Endothelial cell of umbilical vein (primary cell): ENCODE measurements around the gene CCR3. TPM values are rescaled to one million over a fixed set of nuclear protein-coding genes. Genes with fewer than 3 reads are reported as not detected.

ENCODE experiments used
- BruUV-seq: library from RNA; stranded (reverse); fragments of 400-500 nt; replicated peaks from 2 replicates; lab custom pipeline; 2021; lab: Mats Ljungman, UMichigan
- CTCF ChIA-PET: fragments of 300-600, 350-600 bp; sonication (Branson Sonifier 250); formaldehyde crosslinking; loops from one replicate; lab custom pipeline; 2021; ENCODE audit warnings: antibody characterized with exemption, inconsistent platforms; lab: Charles Lee
- POLR2A ChIA-PET: fragments of 300-600, 350-600 bp; sonication (Branson Sonifier 250); formaldehyde crosslinking; loops from one replicate; lab custom pipeline; 2021; ENCODE audit warnings: antibody characterized with exemption, inconsistent platforms; lab: Charles Lee
- DNase-seq: peaks from one replicate; pipeline ENCODE4 v3.0.0-alpha.2; 2011; ENCODE audit warnings: low read depth, low spot score
- FAIRE-seq: peaks from 2 replicates; lab custom pipeline; 2011; peaks lifted over from hg19 to GRCh38; lab: Jason Lieb, UNC
- H2AFZ ChIP-seq: 2 replicates; pipeline ENCODE4 v1.6.0; 2012; ENCODE audit warnings: low read depth, low read length, control low read depth, inconsistent platforms
- H3K27ac ChIP-seq: 2 replicates; pipeline ENCODE4 v1.5.1; 2011; ENCODE audit warnings: low read depth, mild to moderate bottlenecking, control low read depth, low read length, moderate library complexity; ENCODE audit not compliant: insufficient read depth
- H3K27me3 ChIP-seq, 2 experiments: 2 replicates each; pipeline versions ENCODE4 v1.6.0 to v1.6.1; 2011; ENCODE audit warnings: low read length in 2 of 2, mixed read lengths in 1 of 2; ENCODE audit not compliant: control insufficient read depth in 2 of 2, insufficient read depth in 2 of 2
- H3K36me3 ChIP-seq, 2 experiments: 2 replicates in 1 of 2; 3 replicates in 1 of 2; pipeline ENCODE4 v1.5.1; 2011; ENCODE audit warnings: low read length in 2 of 2, mild to moderate bottlenecking in 1 of 2, moderate library complexity in 1 of 2; ENCODE audit not compliant: control insufficient read depth in 2 of 2, insufficient read depth in 2 of 2; ENCODE audit errors: extremely low read depth in 1 of 2
- H3K4me1 ChIP-seq: 3 replicates; pipeline ENCODE4 v1.5.1; 2011; ENCODE audit warnings: mild to moderate bottlenecking, low read length; ENCODE audit not compliant: control insufficient read depth, insufficient read depth; ENCODE audit errors: extremely low read depth
- H3K4me2 ChIP-seq: 2 replicates; pipeline ENCODE4 v1.6.1; 2011; ENCODE audit warnings: low read length, control low read depth, mixed read lengths; ENCODE audit not compliant: insufficient read depth
- H3K4me3 ChIP-seq, 3 experiments: fragments of 200-600 bp in 1 of 3; sonication (generic), shearing (Covaris generic) in 1 of 3; replicated peaks in 1 of 3; 2 replicates each; pipeline ENCODE4 v1.5.1; 2011 to 2016; ENCODE audit warnings: control low read depth in 3 of 3, low read length in 3 of 3, mild to moderate bottlenecking in 2 of 3, inconsistent platforms in 1 of 3, low read depth in 1 of 3, moderate library complexity in 1 of 3; ENCODE audit not compliant: insufficient read depth in 1 of 3
- H3K79me2 ChIP-seq: 2 replicates; pipeline ENCODE4 v1.6.0; 2012; ENCODE audit warnings: low read length, inconsistent platforms; ENCODE audit not compliant: control insufficient read depth, insufficient read depth
- H3K9ac ChIP-seq: replicated peaks from 2 replicates; pipeline ENCODE3; 2011; ENCODE audit warnings: low read length, control low read depth; ENCODE audit not compliant: insufficient read depth; ENCODE audit errors: extremely low read depth
- H3K9me1 ChIP-seq: replicated peaks from 3 replicates; pipeline ENCODE4 v1.6.0; 2011; ENCODE audit warnings: mild to moderate bottlenecking, low read length; ENCODE audit not compliant: control insufficient read depth, insufficient read depth; ENCODE audit errors: extremely low read depth
- H3K9me3 ChIP-seq: replicated peaks from 2 replicates; pipeline ENCODE4 v1.5.1; 2012; ENCODE audit warnings: low read length, inconsistent platforms; ENCODE audit not compliant: control insufficient read depth, insufficient read depth
- H4K20me1 ChIP-seq: replicated peaks from 2 replicates; pipeline ENCODE3; 2011; ENCODE audit warnings: mild to moderate bottlenecking, low read length; ENCODE audit not compliant: control insufficient read depth, insufficient read depth; ENCODE audit errors: extremely low read depth
- EZH2 ChIP-seq: IDR thresholded peaks from 2 replicates; pipeline ENCODE4 v1.6.1; 2012; ENCODE audit warnings: borderline replicate concordance, low read depth, mild to moderate bottlenecking, moderate library complexity, low read length, inconsistent platforms; ENCODE audit not compliant: severe bottlenecking
- FOS ChIP-seq: IDR thresholded peaks from 2 replicates; pipeline ENCODE4 v1.6.1; 2011; ENCODE audit warnings: mild to moderate bottlenecking, low read length, moderate library complexity, borderline replicate concordance; ENCODE audit not compliant: insufficient read depth
- GATA2 ChIP-seq: IDR thresholded peaks from 2 replicates; pipeline ENCODE4 v1.7.0; 2011; ENCODE audit warnings: low read depth, mild to moderate bottlenecking, moderate library complexity, mixed read lengths, low read length; ENCODE audit not compliant: insufficient read length, insufficient read depth
- JUN ChIP-seq: IDR thresholded peaks from 2 replicates; pipeline ENCODE4 v1.6.1; 2011; ENCODE audit warnings: borderline replicate concordance, low read depth; ENCODE audit not compliant: insufficient read length, insufficient read depth
- MAX ChIP-seq: IDR thresholded peaks from 2 replicates; pipeline ENCODE4 v1.6.1; 2011; ENCODE audit not compliant: insufficient read depth, insufficient read length
- MYC ChIP-seq: IDR thresholded peaks from one replicate; pipeline ENCODE4 v1.6.1; 2011; ENCODE audit warnings: mild to moderate bottlenecking, low read depth, low read length
- POLR2A ChIP-seq: IDR thresholded peaks from 2 replicates; pipeline ENCODE4 v1.6.1; 2012; ENCODE audit warnings: low read depth, mild to moderate bottlenecking, control low read depth, low read length
- POLR2AphosphoS5 ChIP-seq: IDR thresholded peaks from 2 replicates; pipeline ENCODE4 v1.6.1; 2012; ENCODE audit warnings: low read depth, mild to moderate bottlenecking, control low read depth, low read length, moderate library complexity; ENCODE audit not compliant: insufficient read depth
- dilution Hi-C: fragments of 300-500 bp; cut with MboI; formaldehyde crosslinking; loops from one replicate; pipeline ENCODE4 v1.15.0; 2019; ENCODE audit warnings: low sequenced_read_pairs; ENCODE audit not compliant: extremely low pct_ligation_motif_present
- intact Hi-C: fragments of 100-400 bp; cut with micrococcal nuclease; formaldehyde crosslinking; loops from one replicate; pipeline ENCODE4 v1.10.0; 2022
- polyA plus RNA-seq, 4 experiments: library from polyadenylated mRNA; depleted of rRNA in 3 of 4; stranded (reverse) in 3 of 4; unstranded in 1 of 4; fragments of >200 nt; gene quantifications; 2 replicates each; pipeline versions ENCODE4 v1.2.1 to v1.2.3, GENCODE V29; 2011 to 2012; ENCODE audit warnings: missing spikeins in 1 of 4
- total RNA-seq: library from RNA; stranded (reverse); gene quantifications from 2 replicates; pipeline ENCODE4 v1.2.3, GENCODE V29; 2021
- TF ChIP-seq, protein P1 (sequence below), 2 donors: IDR thresholded peaks; 1 replicate in 1 of 2; 2 replicates in 1 of 2; pipeline ENCODE4 v1.5.1; 2011; ENCODE audit warnings: low read length in 2 of 2, mild to moderate bottlenecking in 2 of 2, moderate library complexity in 2 of 2, control low read depth in 1 of 2, inconsistent platforms in 1 of 2, low read depth in 1 of 2; ENCODE audit not compliant: insufficient read depth in 1 of 2; ENCODE audit errors: extremely low read depth in 1 of 2

The CCR3 gene
- total and polyA plus RNA-seq, 2 donors (not counting 3 experiments of a cell fraction or from before 2014, with no cell fraction given), result not detected

DNA sequence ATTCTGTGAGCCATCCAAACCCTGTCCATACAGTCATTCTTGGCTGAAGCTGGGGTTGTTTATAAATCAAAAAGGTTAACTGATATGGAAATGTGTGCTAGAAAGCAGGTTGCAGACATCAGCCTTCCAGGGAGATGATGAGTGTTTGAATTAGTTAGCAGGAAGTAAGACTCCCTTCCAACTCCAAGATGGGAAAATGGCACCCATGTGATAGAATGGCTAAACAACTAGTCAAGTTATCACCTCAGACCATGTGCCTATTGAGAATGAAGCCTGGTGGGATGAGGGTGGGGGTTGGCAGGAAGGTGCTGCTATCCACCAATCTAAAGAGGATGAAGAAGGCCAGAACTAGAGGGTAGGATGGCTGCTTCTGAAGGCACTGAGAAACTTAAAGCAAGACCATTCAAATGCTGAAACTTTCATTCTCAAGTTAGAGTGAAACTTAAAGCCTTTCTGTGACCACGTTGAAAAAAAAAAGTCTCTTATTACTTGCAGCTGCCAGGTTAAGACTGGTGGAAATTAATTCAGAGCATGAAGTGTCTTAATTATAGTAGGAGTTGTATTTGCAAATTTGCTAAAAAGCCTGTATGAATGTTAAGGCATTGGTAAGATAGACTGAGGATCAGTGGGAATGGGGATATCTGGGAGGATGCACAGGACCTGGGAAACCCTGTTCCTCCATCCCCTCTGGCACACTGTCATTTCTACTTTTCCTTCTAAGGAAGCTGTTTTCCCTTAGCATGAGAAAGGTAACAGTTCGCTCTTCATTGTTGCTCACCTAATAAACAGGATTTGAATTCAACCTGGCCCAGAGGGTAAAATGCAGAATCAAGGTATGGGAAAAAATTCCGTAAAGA is 36.8 kb downstream of the CCR3 start:
- H3K36me3 ChIP-seq, result no peaks in the 10 kb centered on the region
- no peak overlapping the region for H3K9ac ChIP-seq
- dilution Hi-C loops, result no loop called here
- H3K79me2 ChIP-seq, result no peaks in the 10 kb centered on the region
- POLR2A ChIA-PET, result no interaction called here
- H4K20me1 ChIP-seq, result no peaks in the 10 kb centered on the region
- no peak overlapping the region for H2AFZ ChIP-seq
- no peak overlapping the region for H3K4me3 ChIP-seq
- H3K27me3 ChIP-seq, result no peaks in the 10 kb centered on the region
- H3K27ac ChIP-seq, result no peak overlapping the region
- no TSS peak for BruUV-seq
- no peaks in the 10 kb centered on the region for H3K9me3 ChIP-seq
- TF ChIP-seq POLR2A (no peak), FOS (no peak), MYC (no peak), MAX (no peak), GATA2 (no peak), EZH2 (no peak), JUN (no peak), POLR2AphosphoS5 (no peak)
- TF ChIP-seq, protein P1, sequence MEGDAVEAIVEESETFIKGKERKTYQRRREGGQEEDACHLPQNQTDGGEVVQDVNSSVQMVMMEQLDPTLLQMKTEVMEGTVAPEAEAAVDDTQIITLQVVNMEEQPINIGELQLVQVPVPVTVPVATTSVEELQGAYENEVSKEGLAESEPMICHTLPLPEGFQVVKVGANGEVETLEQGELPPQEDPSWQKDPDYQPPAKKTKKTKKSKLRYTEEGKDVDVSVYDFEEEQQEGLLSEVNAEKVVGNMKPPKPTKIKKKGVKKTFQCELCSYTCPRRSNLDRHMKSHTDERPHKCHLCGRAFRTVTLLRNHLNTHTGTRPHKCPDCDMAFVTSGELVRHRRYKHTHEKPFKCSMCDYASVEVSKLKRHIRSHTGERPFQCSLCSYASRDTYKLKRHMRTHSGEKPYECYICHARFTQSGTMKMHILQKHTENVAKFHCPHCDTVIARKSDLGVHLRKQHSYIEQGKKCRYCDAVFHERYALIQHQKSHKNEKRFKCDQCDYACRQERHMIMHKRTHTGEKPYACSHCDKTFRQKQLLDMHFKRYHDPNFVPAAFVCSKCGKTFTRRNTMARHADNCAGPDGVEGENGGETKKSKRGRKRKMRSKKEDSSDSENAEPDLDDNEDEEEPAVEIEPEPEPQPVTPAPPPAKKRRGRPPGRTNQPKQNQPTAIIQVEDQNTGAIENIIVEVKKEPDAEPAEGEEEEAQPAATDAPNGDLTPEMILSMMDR (IDR thresholded peaks at IDR 0.05; ENCODE audit: extremely low read depth in 1 of 2, insufficient read depth in 1 of 2, low read depth in 1 of 2, low read length in 2 of 2), result no peak
- no peaks in the 10 kb centered on the region for H3K9me1 ChIP-seq
- no peaks in the 10 kb centered on the region for H3K4me1 ChIP-seq
- CTCF ChIA-PET, result interaction anchor here (1.4 kb wide), 1 partner anchor 148 kb away, joined by 4 read pairs; no protein-coding TSS in a partner anchor
- no peak overlapping the region for H3K4me2 ChIP-seq
- intact Hi-C loops, result no loop called here
- DNase-seq, result no peak
- FAIRE-seq, result no peak
